NCI-H2196 treated with DMSO at 0.1 percent for 48 hours (cell line): Measurements from ENCODE around the gene KIAA1671.

Experiments
- DNase-seq: peaks from one replicate; lab custom pipeline; 2025; ENCODE audit not compliant: unreplicated experiment; lab: John Stamatoyannopoulos, UW

Gene KIAA1671

GRCh38 chr22:25032066-25032465, 79.5 kb downstream of the KIAA1671 start:
- DNase-seq = no peak

GRCh38 chr22:25035715-25036114, 83.2 kb downstream of the KIAA1671 start:
- DNase-seq = no peak

- DNase-seq = no peak
These were observed 85.7 kb downstream of the KIAA1671 start for GRCh38 chr22:25038239-25038638.

GRCh38 chr22:25038771-25039170, 86.3 kb downstream of the KIAA1671 start:
- no peak for DNase-seq

- no peak for DNase-seq
These were observed 86.7 kb downstream of the KIAA1671 start for GRCh38 chr22:25039255-25039654.

- DNase-seq = no peak
These were observed 87.2 kb downstream of the KIAA1671 start for GRCh38 chr22:25039754-25040153.

- DNase-seq = no peak
These were observed 92.6 kb downstream of the KIAA1671 start for GRCh38 chr22:25045159-25045558.

GRCh38 chr22:25048071-25048470, 95.6 kb downstream of the KIAA1671 start:
- no peak for DNase-seq

- no peak for DNase-seq
These were observed 96.4 kb downstream of the KIAA1671 start for GRCh38 chr22:25048659-25049647.

- DNase-seq = no peak
These were observed 97.3 kb downstream of the KIAA1671 start for GRCh38 chr22:25049770-25050169.

GRCh38 chr22:25050566-25050965, 98.0 kb downstream of the KIAA1671 start:
- DNase-seq = no peak

GRCh38 chr22:25051073-25051472, 98.6 kb downstream of the KIAA1671 start:
- DNase-seq = no peak

GRCh38 chr22:25051983-25052710, 99.6 kb downstream of the KIAA1671 start:
- peak; percentile 73 for DNase-seq

GRCh38 chr22:25053153-25053805, 100.8 kb downstream of the KIAA1671 start:
- no peak for DNase-seq

- DNase-seq = no peak
These were observed 102.5 kb downstream of the KIAA1671 start for GRCh38 chr22:25054943-25055511.

GRCh38 chr22:25057013-25057881, 104.7 kb downstream of the KIAA1671 start:
- DNase-seq = no peak

- DNase-seq = no peak
These were observed 106.9 kb downstream of the KIAA1671 start for GRCh38 chr22:25059438-25059837.

GRCh38 chr22:25060522-25061071, 108.1 kb downstream of the KIAA1671 start:
- DNase-seq = no peak

- no peak for DNase-seq
These were observed 108.6 kb downstream of the KIAA1671 start for GRCh38 chr22:25061134-25061533.
